ENCODE measurements around the gene JAG1.

Gene JAG1

DNA sequence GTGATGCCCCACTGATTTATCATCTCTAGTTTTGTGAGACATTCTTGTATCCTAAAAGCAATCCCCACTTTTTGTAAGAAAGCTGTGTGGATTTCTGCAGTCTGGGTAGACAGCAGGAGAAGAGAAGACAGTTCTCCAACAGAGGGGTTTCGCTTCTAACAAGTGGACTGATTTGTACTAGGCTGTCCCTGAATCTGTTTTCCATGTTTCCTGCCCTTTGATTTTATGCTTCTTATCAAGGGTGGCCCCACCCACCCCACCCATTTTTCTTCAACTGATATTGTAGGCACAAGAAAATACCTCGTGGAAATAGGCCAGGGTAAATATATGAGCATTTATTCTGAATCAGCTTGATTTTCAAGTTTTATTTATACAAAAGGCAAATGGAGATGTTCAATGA lies 25.7 kb upstream of the JAG1 start:
- H3K9me3 ChIP-seq (replicated peaks in 1 of 2; ENCODE audit: control insufficient read depth in 2 of 2, insufficient read depth in 1 of 2, low read depth in 1 of 2, low read length in 2 of 2) = no peaks in the 10 kb centered on the region
- no CpG with 5 or more reads among the region's 2 CpGs for WGBS, 2 donors (ENCODE audit: extremely low coverage in 2 of 2, insufficient read length in 2 of 2, insufficient replicate concordance in 1 of 2)
- DNase-seq (ENCODE audit: low spot score) = no peak
- no peak overlapping the region for H3K14ac ChIP-seq (ENCODE audit: low read length)
- no peak overlapping the region for H2BK12ac ChIP-seq (ENCODE audit: low read length)
- H2BK15ac ChIP-seq (ENCODE audit: low read length) = no peak overlapping the region
- H3K4me3 ChIP-seq (ENCODE audit: low read length in 2 of 2) = no peak overlapping the region
- H3K4me1 ChIP-seq (ENCODE audit: control insufficient read depth in 2 of 2, insufficient read depth in 1 of 2, low read depth in 1 of 2, low read length in 2 of 2) = peaks cover 0 to 2% of the 10 kb centered on the region in 2 donors
- H2AFZ ChIP-seq (ENCODE audit: low read length) = no peak overlapping the region
- no peak overlapping the region for H4K8ac ChIP-seq (ENCODE audit: low read depth, low read length)
- no peak overlapping the region for H3K4me2 ChIP-seq (ENCODE audit: insufficient read depth, low read length, poor library complexity, severe bottlenecking)
- H2BK120ac ChIP-seq (ENCODE audit: low read depth, low read length) = no peak overlapping the region
- H3K27me3 ChIP-seq (ENCODE audit: control insufficient read depth in 3 of 3, insufficient read depth in 3 of 3, low read depth in 1 of 3, low read length in 3 of 3) = no peaks in the 10 kb centered on the region
- no peak overlapping the region for H3K9ac ChIP-seq (ENCODE audit: low read depth, low read length, poor library complexity)
- H2AK5ac ChIP-seq (ENCODE audit: low read depth, low read length) = no peak overlapping the region
- no peak overlapping the region for H4K91ac ChIP-seq (ENCODE audit: low read depth, low read length, poor library complexity)
- H3K4ac ChIP-seq (ENCODE audit: low read length) = peak overlapping the region; percentile 18
- H3K18ac ChIP-seq (ENCODE audit: low read length) = no peak overlapping the region
- H3K23ac ChIP-seq (ENCODE audit: low read depth, low read length, poor library complexity) = no peak overlapping the region
- H3K36me3 ChIP-seq (replicated peaks in 1 of 2; ENCODE audit: control insufficient read depth in 2 of 2, insufficient read depth in 2 of 2, low read length in 2 of 2) = no peaks in the 10 kb centered on the region
- H2BK5ac ChIP-seq (ENCODE audit: low read length) = no peak overlapping the region
- H3K79me1 ChIP-seq (ENCODE audit: low read depth, low read length) = no peaks in the 10 kb centered on the region
- H3K27ac ChIP-seq (replicated peaks; ENCODE audit: low read length) = no peak overlapping the region

DNA sequence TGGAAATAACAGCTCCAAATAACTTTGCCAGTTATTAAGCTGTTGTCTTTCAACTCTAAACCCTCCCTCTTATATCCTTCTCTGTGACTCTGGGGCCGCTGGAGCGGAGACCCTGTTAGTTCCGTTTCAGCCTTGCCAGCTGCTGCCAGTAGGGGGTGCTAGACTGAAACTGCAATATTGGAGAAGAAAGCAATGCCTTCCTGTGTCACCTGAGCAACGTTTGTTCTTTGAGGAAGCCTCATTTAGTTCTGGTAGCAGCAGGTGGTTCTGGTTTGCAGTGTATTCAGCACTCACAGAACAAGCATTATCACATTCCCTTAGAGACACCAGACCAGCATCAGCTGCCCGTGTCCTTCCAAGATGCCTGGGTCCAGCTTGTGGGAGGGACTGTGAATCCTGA lies 22.9 kb upstream of the JAG1 start:
- no peaks in the 10 kb centered on the region for H3K36me3 ChIP-seq (replicated peaks in 1 of 2; ENCODE audit: control insufficient read depth in 2 of 2, insufficient read depth in 2 of 2, low read length in 2 of 2)
- no peak overlapping the region for H3K14ac ChIP-seq (ENCODE audit: low read length)
- peaks cover 0 to 4% of the 10 kb centered on the region in 2 donors for H3K4me1 ChIP-seq (ENCODE audit: control insufficient read depth in 2 of 2, insufficient read depth in 1 of 2, low read depth in 1 of 2, low read length in 2 of 2)
- H3K18ac ChIP-seq (ENCODE audit: low read length) = peak overlapping the region; percentile 41
- no CpG with 5 or more reads among the region's 5 CpGs for WGBS, 2 donors (ENCODE audit: extremely low coverage in 2 of 2, insufficient read length in 2 of 2, insufficient replicate concordance in 1 of 2)
- H3K4ac ChIP-seq (ENCODE audit: low read length) = no peak overlapping the region
- H2BK12ac ChIP-seq (ENCODE audit: low read length) = no peak overlapping the region
- DNase-seq (ENCODE audit: low spot score) = no peak
- no peak overlapping the region for H2BK120ac ChIP-seq (ENCODE audit: low read depth, low read length)
- H3K9me3 ChIP-seq (replicated peaks in 1 of 2; ENCODE audit: control insufficient read depth in 2 of 2, insufficient read depth in 1 of 2, low read depth in 1 of 2, low read length in 2 of 2) = no peaks in the 10 kb centered on the region
- H3K27me3 ChIP-seq (ENCODE audit: control insufficient read depth in 3 of 3, insufficient read depth in 3 of 3, low read depth in 1 of 3, low read length in 3 of 3) = no peaks in the 10 kb centered on the region
- no peak overlapping the region for H3K4me3 ChIP-seq (ENCODE audit: low read length in 2 of 2)
- H3K79me1 ChIP-seq (ENCODE audit: low read depth, low read length) = no peaks in the 10 kb centered on the region
- no peak overlapping the region for H2AK5ac ChIP-seq (ENCODE audit: low read depth, low read length)
- no peak overlapping the region for H3K23ac ChIP-seq (ENCODE audit: low read depth, low read length, poor library complexity)
- H3K4me2 ChIP-seq (ENCODE audit: insufficient read depth, low read length, poor library complexity, severe bottlenecking) = no peak overlapping the region
- no peak overlapping the region for H4K8ac ChIP-seq (ENCODE audit: low read depth, low read length)
- no peak overlapping the region for H2AFZ ChIP-seq (ENCODE audit: low read length)
- H3K27ac ChIP-seq (replicated peaks; ENCODE audit: low read length) = no peak overlapping the region
- no peak overlapping the region for H2BK5ac ChIP-seq (ENCODE audit: low read length)
- H3K9ac ChIP-seq (ENCODE audit: low read depth, low read length, poor library complexity) = no peak overlapping the region
- H2BK15ac ChIP-seq (ENCODE audit: low read length) = no peak overlapping the region
- no peak overlapping the region for H4K91ac ChIP-seq (ENCODE audit: low read depth, low read length, poor library complexity)

DNA sequence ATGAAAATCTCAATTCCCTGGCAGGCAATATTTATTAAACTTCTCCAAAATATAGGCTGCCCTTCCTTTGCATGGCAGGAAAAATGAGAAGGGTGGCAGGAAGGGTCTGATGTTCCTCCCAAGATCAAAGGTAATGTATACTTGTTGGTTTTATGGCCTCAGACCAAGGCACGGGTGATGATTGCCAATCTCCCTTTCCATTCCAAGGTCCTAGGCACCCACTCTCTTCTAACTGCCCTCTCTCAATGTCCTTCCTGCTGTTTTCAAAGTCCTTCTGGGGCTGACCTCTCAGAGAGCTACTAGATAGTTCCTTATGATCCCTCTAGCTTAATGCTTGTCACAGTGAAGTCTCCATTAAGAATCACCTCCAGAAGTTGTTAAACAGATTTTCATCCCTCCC lies 15.6 kb upstream of the JAG1 start:
- no CpG with 5 or more reads among the region's 1 CpG for WGBS, 2 donors (ENCODE audit: extremely low coverage in 2 of 2, insufficient read length in 2 of 2, insufficient replicate concordance in 1 of 2)
- no peak for DNase-seq (ENCODE audit: low spot score)

DNA sequence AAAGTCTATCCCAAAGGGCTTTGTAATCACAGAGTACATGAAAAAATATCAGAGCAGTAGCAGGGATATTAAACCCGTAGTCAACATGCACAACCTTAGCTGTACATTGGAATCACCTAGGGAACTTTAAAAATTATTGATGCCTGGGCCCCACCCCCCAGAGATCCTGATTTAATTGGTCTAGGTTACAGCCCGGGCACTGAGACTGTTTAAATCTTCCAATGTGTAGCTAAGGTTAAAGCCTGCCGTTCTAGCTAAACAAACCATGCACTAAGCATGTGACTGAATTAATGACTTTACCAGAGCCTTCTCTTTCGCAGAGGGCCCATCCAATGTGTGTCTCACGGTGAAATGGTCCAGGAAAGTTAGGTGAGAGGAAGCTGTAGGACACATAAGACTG lies 14.1 kb upstream of the JAG1 start:
- Histone ChIP-seq H2BK12ac (ENCODE audit: low read length) (no peak overlapping the region), H2AK5ac (ENCODE audit: low read depth, low read length) (no peak overlapping the region), H3K18ac (ENCODE audit: low read length) (no peak overlapping the region), H3K4me1 (ENCODE audit: control insufficient read depth in 2 of 2, insufficient read depth in 1 of 2, low read depth in 1 of 2, low read length in 2 of 2) (peaks cover 0 to 5% of the 10 kb centered on the region in 2 donors), H2BK120ac (ENCODE audit: low read depth, low read length) (no peak overlapping the region), H3K14ac (ENCODE audit: low read length) (no peak overlapping the region), H2BK15ac (ENCODE audit: low read length) (no peak overlapping the region), H2BK5ac (ENCODE audit: low read length) (no peak overlapping the region), H3K4me2 (ENCODE audit: insufficient read depth, low read length, poor library complexity, severe bottlenecking) (no peak overlapping the region), H3K9ac (ENCODE audit: low read depth, low read length, poor library complexity) (no peak overlapping the region), H3K79me1 (ENCODE audit: low read depth, low read length) (no peaks in the 10 kb centered on the region), H4K8ac (ENCODE audit: low read depth, low read length) (no peak overlapping the region), H3K27me3 (ENCODE audit: control insufficient read depth in 3 of 3, insufficient read depth in 3 of 3, low read depth in 1 of 3, low read length in 3 of 3) (no peaks in the 10 kb centered on the region), H3K27ac (replicated peaks; ENCODE audit: low read length) (no peak overlapping the region), H3K4ac (ENCODE audit: low read length) (no peak overlapping the region), H3K4me3 (ENCODE audit: low read length in 2 of 2) (no peak overlapping the region), H2AFZ (ENCODE audit: low read length) (no peak overlapping the region), H4K91ac (ENCODE audit: low read depth, low read length, poor library complexity) (no peak overlapping the region), H3K9me3 (replicated peaks in 1 of 2; ENCODE audit: control insufficient read depth in 2 of 2, insufficient read depth in 1 of 2, low read depth in 1 of 2, low read length in 2 of 2) (peaks cover 0 to 6% of the 10 kb centered on the region in 2 donors), H3K36me3 (replicated peaks in 1 of 2; ENCODE audit: control insufficient read depth in 2 of 2, insufficient read depth in 2 of 2, low read length in 2 of 2) (no peaks in the 10 kb centered on the region), H3K23ac (ENCODE audit: low read depth, low read length, poor library complexity) (no peak overlapping the region)
- DNase-seq (ENCODE audit: low spot score) = no peak
- no CpG with 5 or more reads among the region's 5 CpGs for WGBS, 2 donors (ENCODE audit: extremely low coverage in 2 of 2, insufficient read length in 2 of 2, insufficient replicate concordance in 1 of 2)

More for the DNA sequence above, 15.6 kb upstream of the JAG1 start:
- Histone ChIP-seq H3K27me3 (ENCODE audit: control insufficient read depth in 3 of 3, insufficient read depth in 3 of 3, low read depth in 1 of 3, low read length in 3 of 3) (no peaks in the 10 kb centered on the region), H3K18ac (ENCODE audit: low read length) (no peak overlapping the region), H2BK12ac (ENCODE audit: low read length) (no peak overlapping the region), H2AK5ac (ENCODE audit: low read depth, low read length) (no peak overlapping the region), H3K4ac (ENCODE audit: low read length) (no peak overlapping the region), H4K8ac (ENCODE audit: low read depth, low read length) (no peak overlapping the region), H3K4me1 (ENCODE audit: control insufficient read depth in 2 of 2, insufficient read depth in 1 of 2, low read depth in 1 of 2, low read length in 2 of 2) (peaks cover 0 to 5% of the 10 kb centered on the region in 2 donors), H2AFZ (ENCODE audit: low read length) (no peak overlapping the region), H3K36me3 (replicated peaks in 1 of 2; ENCODE audit: control insufficient read depth in 2 of 2, insufficient read depth in 2 of 2, low read length in 2 of 2) (no peaks in the 10 kb centered on the region), H2BK15ac (ENCODE audit: low read length) (no peak overlapping the region), H2BK120ac (ENCODE audit: low read depth, low read length) (no peak overlapping the region), H3K23ac (ENCODE audit: low read depth, low read length, poor library complexity) (no peak overlapping the region), H3K4me2 (ENCODE audit: insufficient read depth, low read length, poor library complexity, severe bottlenecking) (no peak overlapping the region), H3K79me1 (ENCODE audit: low read depth, low read length) (no peaks in the 10 kb centered on the region), H2BK5ac (ENCODE audit: low read length) (no peak overlapping the region), H3K14ac (ENCODE audit: low read length) (no peak overlapping the region), H3K9ac (ENCODE audit: low read depth, low read length, poor library complexity) (no peak overlapping the region), H3K27ac (replicated peaks; ENCODE audit: low read length) (no peak overlapping the region), H3K4me3 (ENCODE audit: low read length in 2 of 2) (no peak overlapping the region), H4K91ac (ENCODE audit: low read depth, low read length, poor library complexity) (no peak overlapping the region), H3K9me3 (replicated peaks in 1 of 2; ENCODE audit: control insufficient read depth in 2 of 2, insufficient read depth in 1 of 2, low read depth in 1 of 2, low read length in 2 of 2) (peaks cover 0 to 6% of the 10 kb centered on the region in 2 donors)

All from neuronal stem cell (in vitro differentiated cells).